ENCODE measurements around the gene CYFIP2. TPM values are rescaled to one million over a fixed set of nuclear protein-coding genes. Genes with fewer than 3 reads are reported as not detected.

Gene CYFIP2
- total RNA-seq, 1 experiment from 2014 or later, result 355 TPM

GRCh38 chr5:157285310-157286035 lies 19.6 kb downstream of the CYFIP2 start:
- Histone ChIP-seq H4K20me1 (ENCODE audit: insufficient read depth, low read depth, low read length) (no peaks in the 10 kb centered on the region; the same call in 1 of the 2 replicates), H3K4me2 (ENCODE audit: low read depth, low read length, poor library complexity, severe bottlenecking) (no peak overlapping the region), H3K27me3 (ENCODE audit: low read length) (no peaks in the 10 kb centered on the region), H3K4me3 (ENCODE audit: low read length) (no peak overlapping the region), H3K36me3 (ENCODE audit: insufficient read depth, low read length) (peaks cover 37% of the 10 kb centered on the region), H3K9me2 (replicated peaks; ENCODE audit: insufficient read depth, low read length) (no peaks in the 10 kb centered on the region), H3K79me2 (ENCODE audit: low read length) (peaks cover 78% of the 10 kb centered on the region), H3K9ac (ENCODE audit: low read length) (no peak overlapping the region), H3K9me3 (ENCODE audit: low read length) (no peaks in the 10 kb centered on the region), H3K27ac (ENCODE audit: low read length) (no peak overlapping the region), H2AFZ (ENCODE audit: low read length) (no peak overlapping the region), H3K4me1 (ENCODE audit: low read length) (peaks cover 34% of the 10 kb centered on the region)
- DNase-seq, result no peak

GRCh38 chr5:157286761-157287211 lies 20.9 kb downstream of the CYFIP2 start:
- H3K4me1 ChIP-seq (ENCODE audit: low read length), result peaks cover 32% of the 10 kb centered on the region
- no peak overlapping the region for H3K4me2 ChIP-seq (ENCODE audit: low read depth, low read length, poor library complexity, severe bottlenecking)
- no peaks in the 10 kb centered on the region; the same call in 1 of the 2 replicates for H4K20me1 ChIP-seq (ENCODE audit: insufficient read depth, low read depth, low read length)
- H3K79me2 ChIP-seq (ENCODE audit: low read length), result peaks cover 74% of the 10 kb centered on the region
- H3K4me3 ChIP-seq (ENCODE audit: low read length), result no peak overlapping the region
- no peak for DNase-seq
- H3K27me3 ChIP-seq (ENCODE audit: low read length), result no peaks in the 10 kb centered on the region
- H3K9ac ChIP-seq (ENCODE audit: low read length), result no peak overlapping the region
- H3K9me3 ChIP-seq (ENCODE audit: low read length), result no peaks in the 10 kb centered on the region
- H3K36me3 ChIP-seq (ENCODE audit: insufficient read depth, low read length), result peaks cover 47% of the 10 kb centered on the region
- no peak overlapping the region for H3K27ac ChIP-seq (ENCODE audit: low read length)
- no peaks in the 10 kb centered on the region for H3K9me2 ChIP-seq (replicated peaks; ENCODE audit: insufficient read depth, low read length)
- H2AFZ ChIP-seq (ENCODE audit: low read length), result no peak overlapping the region

- Histone ChIP-seq H3K9ac (ENCODE audit: low read length) (no peak overlapping the region), H3K4me1 (ENCODE audit: low read length) (peaks cover 14% of the 10 kb centered on the region), H3K9me3 (ENCODE audit: low read length) (no peaks in the 10 kb centered on the region), H3K36me3 (ENCODE audit: insufficient read depth, low read length) (peaks cover 53% of the 10 kb centered on the region), H3K4me3 (ENCODE audit: low read length) (no peak overlapping the region), H4K20me1 (ENCODE audit: insufficient read depth, low read depth, low read length) (no peaks in the 10 kb centered on the region; the same call in 1 of the 2 replicates), H3K27ac (ENCODE audit: low read length) (no peak overlapping the region), H3K79me2 (ENCODE audit: low read length) (peaks cover 62% of the 10 kb centered on the region), H3K4me2 (ENCODE audit: low read depth, low read length, poor library complexity, severe bottlenecking) (no peak overlapping the region), H3K9me2 (replicated peaks; ENCODE audit: insufficient read depth, low read length) (no peaks in the 10 kb centered on the region), H3K27me3 (ENCODE audit: low read length) (no peaks in the 10 kb centered on the region), H2AFZ (ENCODE audit: low read length) (no peak overlapping the region)
- no peak for DNase-seq
Observed at GRCh38 chr5:157288405-157289163, 22.7 kb downstream of the CYFIP2 start.

GRCh38 chr5:157289164-157289819 lies 23.4 kb downstream of the CYFIP2 start:
- peaks cover 7% of the 10 kb centered on the region for H3K4me1 ChIP-seq (ENCODE audit: low read length)
- H3K9me2 ChIP-seq (replicated peaks; ENCODE audit: insufficient read depth, low read length), result no peaks in the 10 kb centered on the region
- no peak overlapping the region for H3K27ac ChIP-seq (ENCODE audit: low read length)
- H3K4me2 ChIP-seq (ENCODE audit: low read depth, low read length, poor library complexity, severe bottlenecking), result no peak overlapping the region
- no peak for DNase-seq
- H3K9me3 ChIP-seq (ENCODE audit: low read length), result no peaks in the 10 kb centered on the region
- no peaks in the 10 kb centered on the region for H3K27me3 ChIP-seq (ENCODE audit: low read length)
- H3K9ac ChIP-seq (ENCODE audit: low read length), result no peak overlapping the region
- H2AFZ ChIP-seq (ENCODE audit: low read length), result no peak overlapping the region
- no peaks in the 10 kb centered on the region; the same call in 1 of the 2 replicates for H4K20me1 ChIP-seq (ENCODE audit: insufficient read depth, low read depth, low read length)
- H3K4me3 ChIP-seq (ENCODE audit: low read length), result no peak overlapping the region
- peaks cover 56% of the 10 kb centered on the region for H3K36me3 ChIP-seq (ENCODE audit: insufficient read depth, low read length)
- H3K79me2 ChIP-seq (ENCODE audit: low read length), result peaks cover 55% of the 10 kb centered on the region

- Histone ChIP-seq H3K36me3 (ENCODE audit: insufficient read depth, low read length) (peaks cover 48% of the 10 kb centered on the region), H3K27me3 (ENCODE audit: low read length) (no peaks in the 10 kb centered on the region), H3K4me1 (ENCODE audit: low read length) (no peaks in the 10 kb centered on the region), H3K9ac (ENCODE audit: low read length) (no peak overlapping the region), H4K20me1 (ENCODE audit: insufficient read depth, low read depth, low read length) (no peaks in the 10 kb centered on the region), H3K27ac (ENCODE audit: low read length) (no peak overlapping the region), H3K9me3 (ENCODE audit: low read length) (no peaks in the 10 kb centered on the region), H2AFZ (ENCODE audit: low read length) (no peak overlapping the region), H3K79me2 (ENCODE audit: low read length) (peaks cover 44% of the 10 kb centered on the region), H3K9me2 (replicated peaks; ENCODE audit: insufficient read depth, low read length) (no peaks in the 10 kb centered on the region), H3K4me3 (ENCODE audit: low read length) (no peak overlapping the region), H3K4me2 (ENCODE audit: low read depth, low read length, poor library complexity, severe bottlenecking) (no peak overlapping the region)
- no peak for DNase-seq
Observed at GRCh38 chr5:157290156-157290980, 24.4 kb downstream of the CYFIP2 start.

GRCh38 chr5:157290981-157291711 lies 25.2 kb downstream of the CYFIP2 start:
- Histone ChIP-seq H3K4me2 (ENCODE audit: low read depth, low read length, poor library complexity, severe bottlenecking) (no peak overlapping the region), H3K27ac (ENCODE audit: low read length) (no peak overlapping the region), H2AFZ (ENCODE audit: low read length) (no peak overlapping the region), H3K4me3 (ENCODE audit: low read length) (no peak overlapping the region), H4K20me1 (ENCODE audit: insufficient read depth, low read depth, low read length) (no peaks in the 10 kb centered on the region), H3K9me2 (replicated peaks; ENCODE audit: insufficient read depth, low read length) (no peaks in the 10 kb centered on the region), H3K79me2 (ENCODE audit: low read length) (peaks cover 38% of the 10 kb centered on the region), H3K9me3 (ENCODE audit: low read length) (no peaks in the 10 kb centered on the region), H3K27me3 (ENCODE audit: low read length) (no peaks in the 10 kb centered on the region), H3K9ac (ENCODE audit: low read length) (no peak overlapping the region), H3K36me3 (ENCODE audit: insufficient read depth, low read length) (peaks cover 42% of the 10 kb centered on the region), H3K4me1 (ENCODE audit: low read length) (no peaks in the 10 kb centered on the region)
- no peak for DNase-seq

- H3K9ac ChIP-seq (ENCODE audit: low read length), result no peak overlapping the region
- H3K4me3 ChIP-seq (ENCODE audit: low read length), result no peak overlapping the region
- H3K79me2 ChIP-seq (ENCODE audit: low read length), result peaks cover 28% of the 10 kb centered on the region
- no peak overlapping the region for H2AFZ ChIP-seq (ENCODE audit: low read length)
- no peak overlapping the region for H3K4me2 ChIP-seq (ENCODE audit: low read depth, low read length, poor library complexity, severe bottlenecking)
- no peaks in the 10 kb centered on the region for H3K27me3 ChIP-seq (ENCODE audit: low read length)
- no peaks in the 10 kb centered on the region for H4K20me1 ChIP-seq (ENCODE audit: insufficient read depth, low read depth, low read length)
- H3K4me1 ChIP-seq (ENCODE audit: low read length), result no peaks in the 10 kb centered on the region
- H3K9me3 ChIP-seq (ENCODE audit: low read length), result no peaks in the 10 kb centered on the region
- H3K9me2 ChIP-seq (replicated peaks; ENCODE audit: insufficient read depth, low read length), result no peaks in the 10 kb centered on the region
- H3K36me3 ChIP-seq (ENCODE audit: insufficient read depth, low read length), result peaks cover 39% of the 10 kb centered on the region
- H3K27ac ChIP-seq (ENCODE audit: low read length), result no peak overlapping the region
- DNase-seq, result no peak
Observed at GRCh38 chr5:157292599-157292998, 26.7 kb downstream of the CYFIP2 start.

Data from Karpas-422 (cell line).